AG04450 (cell line): ENCODE results near the gene SLC6A11. TPM values are rescaled to one million over a fixed set of nuclear protein-coding genes. Genes with fewer than 3 reads are reported as not detected.

Experiments
- CTCF ChIA-PET: fragments of 300-600, 350-600 bp; formaldehyde crosslinking; extraction: SDS; loops from one replicate; lab custom pipeline; 2022; ENCODE audit warnings: antibody characterized with exemption, inconsistent platforms; lab: Charles Lee
- POLR2A ChIA-PET: fragments of 350-600 bp; formaldehyde crosslinking; extraction: SDS; loops from one replicate; lab custom pipeline; 2021; ENCODE audit warnings: antibody characterized with exemption, inconsistent platforms; lab: Yijun Ruan, JAX
- DNase-seq: peaks from one replicate; pipeline ENCODE4 v3.0.0-alpha.2; 2011; ENCODE audit warnings: low read depth, low spot score
- H3K27ac ChIP-seq: one replicate; pipeline ENCODE4 v1.5.1; 2012; ENCODE audit warnings: low read depth, low read length, control low read depth
- H3K27me3 ChIP-seq: one replicate; pipeline ENCODE4 v1.6.0; 2012; ENCODE audit warnings: low read length; ENCODE audit not compliant: control insufficient read depth, insufficient read depth
- H3K4me3 ChIP-seq: 2 replicates; pipeline ENCODE4 v1.5.1; 2011; ENCODE audit warnings: mild to moderate bottlenecking, low read depth, low read length, control low read depth
- H3K9me3 ChIP-seq: 2 replicates; pipeline ENCODE4 v1.5.1; 2012; ENCODE audit warnings: low read length; ENCODE audit not compliant: control insufficient read depth, insufficient read depth
- polyA plus RNA-seq: library from polyadenylated mRNA; depleted of rRNA; stranded (reverse); fragments of >200 nt; gene quantifications from 2 replicates; pipeline ENCODE4 v1.2.3, GENCODE V29; 2011
- TF ChIP-seq, protein P1 (sequence below): IDR thresholded peaks from 2 replicates; pipeline ENCODE4 v1.5.1; 2011; ENCODE audit warnings: low read depth, low read length, control low read depth, inconsistent platforms

The SLC6A11 gene
- polyA plus RNA-seq, 1 experiment, result not detected

DNA sequence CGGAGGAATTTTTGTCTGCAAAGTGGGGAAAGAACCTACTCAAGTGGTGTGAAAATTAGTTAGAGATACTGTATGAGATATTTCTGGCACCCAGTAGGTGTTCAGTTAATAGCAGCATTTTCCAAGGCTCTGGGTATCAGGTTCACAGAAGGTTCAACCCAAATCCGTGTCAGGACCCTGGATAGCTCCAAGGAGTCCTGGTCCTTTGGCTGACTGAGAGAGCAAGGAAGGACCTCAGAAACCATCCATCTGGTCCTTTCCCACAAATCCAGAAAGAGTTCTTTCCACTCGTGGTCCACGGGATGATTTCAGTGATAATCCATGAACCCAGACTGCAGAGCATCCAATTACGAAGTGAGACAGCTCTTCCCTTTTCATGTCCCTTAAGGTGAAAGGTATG lies 51.4 kb downstream of the SLC6A11 start:
- CTCF ChIA-PET, result no interaction called here
- H3K27ac ChIP-seq, result no peak overlapping the region
- TF ChIP-seq, protein P1, sequence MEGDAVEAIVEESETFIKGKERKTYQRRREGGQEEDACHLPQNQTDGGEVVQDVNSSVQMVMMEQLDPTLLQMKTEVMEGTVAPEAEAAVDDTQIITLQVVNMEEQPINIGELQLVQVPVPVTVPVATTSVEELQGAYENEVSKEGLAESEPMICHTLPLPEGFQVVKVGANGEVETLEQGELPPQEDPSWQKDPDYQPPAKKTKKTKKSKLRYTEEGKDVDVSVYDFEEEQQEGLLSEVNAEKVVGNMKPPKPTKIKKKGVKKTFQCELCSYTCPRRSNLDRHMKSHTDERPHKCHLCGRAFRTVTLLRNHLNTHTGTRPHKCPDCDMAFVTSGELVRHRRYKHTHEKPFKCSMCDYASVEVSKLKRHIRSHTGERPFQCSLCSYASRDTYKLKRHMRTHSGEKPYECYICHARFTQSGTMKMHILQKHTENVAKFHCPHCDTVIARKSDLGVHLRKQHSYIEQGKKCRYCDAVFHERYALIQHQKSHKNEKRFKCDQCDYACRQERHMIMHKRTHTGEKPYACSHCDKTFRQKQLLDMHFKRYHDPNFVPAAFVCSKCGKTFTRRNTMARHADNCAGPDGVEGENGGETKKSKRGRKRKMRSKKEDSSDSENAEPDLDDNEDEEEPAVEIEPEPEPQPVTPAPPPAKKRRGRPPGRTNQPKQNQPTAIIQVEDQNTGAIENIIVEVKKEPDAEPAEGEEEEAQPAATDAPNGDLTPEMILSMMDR, result no peak
- no peak overlapping the region for H3K4me3 ChIP-seq
- H3K9me3 ChIP-seq, result no peaks in the 10 kb centered on the region
- no peaks in the 10 kb centered on the region for H3K27me3 ChIP-seq
- no peak for DNase-seq
- POLR2A ChIA-PET, result no interaction called here

- TF ChIP-seq, protein P1, result no peak
- ChIA-PET POLR2A (no interaction called here), CTCF (no interaction called here)
- Histone ChIP-seq H3K27ac (no peak overlapping the region), H3K27me3 (no peaks in the 10 kb centered on the region), H3K9me3 (no peaks in the 10 kb centered on the region), H3K4me3 (no peak overlapping the region)
- no peak for DNase-seq
Observed at GRCh38 chr3:10869460-10869859, 53.4 kb downstream of the SLC6A11 start.

DNA sequence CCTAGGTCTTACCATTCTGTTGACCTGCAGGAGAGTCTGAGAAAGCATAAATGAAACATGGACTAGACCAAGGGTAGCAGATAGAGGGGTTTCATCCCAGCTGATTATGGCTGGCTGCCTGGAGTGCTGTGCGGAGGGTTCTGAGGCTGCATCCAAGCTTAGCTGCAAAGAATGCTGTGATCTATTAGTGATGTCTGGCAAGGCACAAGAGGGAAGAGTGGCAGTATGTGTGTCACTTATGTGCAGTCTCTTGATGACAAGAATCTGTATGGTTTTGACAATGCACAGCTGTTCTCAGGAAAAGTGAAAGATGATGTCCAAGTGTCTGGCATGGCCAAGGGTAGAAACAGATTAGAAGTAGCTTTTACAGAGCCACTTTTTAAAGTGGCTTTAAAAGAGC lies 54.3 kb downstream of the SLC6A11 start:
- Histone ChIP-seq H3K4me3 (no peak overlapping the region), H3K9me3 (no peaks in the 10 kb centered on the region), H3K27me3 (peaks cover 2% of the 10 kb centered on the region), H3K27ac (no peak overlapping the region)
- DNase-seq, result no peak
- CTCF ChIA-PET, result no interaction called here
- POLR2A ChIA-PET, result no interaction called here
- TF ChIP-seq, protein P1, result no peak

GRCh38 chr3:10873415-10873814 lies 57.4 kb downstream of the SLC6A11 start:
- POLR2A ChIA-PET, result no interaction called here
- CTCF ChIA-PET, result no interaction called here
- peaks cover 3% of the 10 kb centered on the region for H3K27me3 ChIP-seq

GRCh38 chr3:10875914-10876313 lies 59.9 kb downstream of the SLC6A11 start:
- no peak overlapping the region for H3K4me3 ChIP-seq
- H3K27ac ChIP-seq, result no peak overlapping the region
- peaks cover 3% of the 10 kb centered on the region for H3K27me3 ChIP-seq
- CTCF ChIA-PET, result no interaction called here
- POLR2A ChIA-PET, result no interaction called here
- TF ChIP-seq, protein P1, result no peak
- DNase-seq, result no peak
- H3K9me3 ChIP-seq, result no peaks in the 10 kb centered on the region

More at GRCh38 chr3:10873415-10873814, 57.4 kb downstream of the SLC6A11 start:
- DNase-seq, result no peak
- no peak overlapping the region for H3K27ac ChIP-seq
- TF ChIP-seq, protein P1, result no peak
- no peaks in the 10 kb centered on the region for H3K9me3 ChIP-seq
- H3K4me3 ChIP-seq, result no peak overlapping the region
